B cell (primary cell): Measurements from ENCODE around the gene CPLX3. TPM values are rescaled to one million over a fixed set of nuclear protein-coding genes. Genes with fewer than 3 reads are reported as not detected.

Experiments used
- ATAC-seq: fragments of 200-7000 bp; cut with Tn5 transposase; one replicate; pipeline ENCODE4 v1.10.0; 2021; ENCODE audit warnings: low read depth, mild to moderate bottlenecking, moderate number of reproducible peaks, moderate library complexity
- CTCF ChIA-PET: fragments of 350-600 bp; sonication (Branson Sonifier 250); formaldehyde crosslinking; loops from one replicate; lab custom pipeline; 2021; ENCODE audit warnings: antibody characterized with exemption, inconsistent platforms; lab: Charles Lee
- POLR2A ChIA-PET: fragments of 350-600 bp; sonication (Branson Sonifier 250); formaldehyde crosslinking; loops from one replicate; lab custom pipeline; 2021; ENCODE audit warnings: antibody characterized with exemption; lab: Charles Lee
- DNase-seq: peaks from one replicate; pipeline ENCODE4 v3.0.0; 2013
- H2AFZ ChIP-seq: 2 replicates; pipeline ENCODE4 v1.6.1; 2012; ENCODE audit warnings: mild to moderate bottlenecking, low read depth, low read length; ENCODE audit not compliant: insufficient read depth, poor library complexity, severe bottlenecking
- H3K27ac ChIP-seq, 2 donors: 1 replicate in 1 of 2; 2 replicates in 1 of 2; pipeline ENCODE4 v1.5.1; 2012 to 2013; ENCODE audit warnings: low read length in 2 of 2, mild to moderate bottlenecking in 2 of 2, moderate library complexity in 1 of 2
- H3K27me3 ChIP-seq, 4 experiments: fragments of 200-600 bp in 1 of 4; sonication (generic) in 1 of 4; replicated peaks in 1 of 4; 1 replicate in 2 of 4; 2 replicates in 2 of 4; pipeline versions ENCODE4 v1.6.1 to v1.7.0; 2013 to 2016; ENCODE audit warnings: low read length in 3 of 4, mild to moderate bottlenecking in 2 of 4, mixed read lengths in 1 of 4, moderate library complexity in 1 of 4; ENCODE audit not compliant: insufficient read depth in 4 of 4, control insufficient read depth in 3 of 4; ENCODE audit errors: control extremely low read depth in 1 of 4
- H3K36me3 ChIP-seq, 2 experiments: replicated peaks in 1 of 2; 1 replicate in 1 of 2; 2 replicates in 1 of 2; pipeline versions ENCODE4 v1.6.1 to v1.7.1; 2013; ENCODE audit warnings: low read length in 1 of 2; ENCODE audit not compliant: insufficient read depth in 2 of 2, control insufficient read depth in 1 of 2; ENCODE audit errors: control extremely low read depth in 1 of 2, extremely low read depth in 1 of 2
- H3K4me1 ChIP-seq, 2 donors: fragments of 200-600 bp in 1 of 2; sonication (generic) in 1 of 2; 1 replicate in 1 of 2; 2 replicates in 1 of 2; pipeline versions ENCODE4 v1.5.1 to v1.6.1; 2013 to 2017; ENCODE audit warnings: low read length in 2 of 2; ENCODE audit not compliant: control insufficient read depth in 2 of 2, insufficient read depth in 2 of 2
- H3K4me2 ChIP-seq: replicated peaks from 2 replicates; pipeline ENCODE3; 2012; ENCODE audit warnings: mild to moderate bottlenecking, low read depth, low read length; ENCODE audit not compliant: poor library complexity, severe bottlenecking
- H3K4me3 ChIP-seq, 5 experiments: fragments of 200-600 bp in 1 of 5; sonication (generic) in 1 of 5; 1 replicate in 3 of 5; 2 replicates in 2 of 5; pipeline versions ENCODE4 v1.5.1 to v1.7.0; 2011 to 2016; ENCODE audit warnings: low read length in 4 of 5, mild to moderate bottlenecking in 4 of 5, low read depth in 2 of 5, control low read depth in 1 of 5, moderate library complexity in 1 of 5; ENCODE audit not compliant: insufficient read depth in 1 of 5; ENCODE audit errors: control extremely low read depth in 1 of 5, extremely low read depth in 1 of 5
- H3K79me2 ChIP-seq: fragments of 200-600 bp; sonication (generic); one replicate; pipeline ENCODE4 v1.6.0; 2016; ENCODE audit warnings: low read length; ENCODE audit not compliant: control insufficient read depth, insufficient read depth
- H3K9ac ChIP-seq: fragments of 200-600 bp; sonication (generic); 2 replicates; pipeline ENCODE4 v1.6.1; 2017; ENCODE audit warnings: mild to moderate bottlenecking, low read length, moderate library complexity
- H3K9me3 ChIP-seq, 3 donors: one replicate each; pipeline versions ENCODE4 v1.6.1 to v1.7.1; 2013; ENCODE audit warnings: low read length in 2 of 3; ENCODE audit not compliant: control insufficient read depth in 2 of 3, insufficient read depth in 1 of 3; ENCODE audit errors: control extremely low read depth in 1 of 3
- H4K20me1 ChIP-seq: 2 replicates; pipeline ENCODE4 v1.6.0; 2012; ENCODE audit warnings: mild to moderate bottlenecking, low read length; ENCODE audit not compliant: insufficient read depth, control insufficient read depth, poor library complexity, severe bottlenecking
- H3K27ac Mint-ChIP-seq: one replicate; pipeline ENCODE4 v1.8.0; 2021; ENCODE audit warnings: mixed read lengths
- H3K27me3 Mint-ChIP-seq: one replicate; pipeline ENCODE4 v1.8.0; 2021; ENCODE audit warnings: mixed read lengths
- H3K4me1 Mint-ChIP-seq: one replicate; pipeline ENCODE4 v1.8.0; 2021; ENCODE audit warnings: mixed read lengths
- H3K4me3 Mint-ChIP-seq: one replicate; pipeline ENCODE4 v1.8.0; 2021; ENCODE audit warnings: mixed read lengths
- H3K9me3 Mint-ChIP-seq: one replicate; pipeline ENCODE4 v1.8.0; 2022; ENCODE audit warnings: mixed read lengths; ENCODE audit not compliant: insufficient read depth
- EZH2 ChIP-seq: IDR thresholded peaks from 2 replicates; pipeline ENCODE4 v1.6.1; 2012; ENCODE audit warnings: borderline replicate concordance, low read depth, mild to moderate bottlenecking, moderate library complexity, low read length; ENCODE audit not compliant: insufficient read depth, poor library complexity, severe bottlenecking
- WGBS: methylation state at CpG from one replicate; pipeline ENCODE4 v1.1.5; 2013; ENCODE audit warnings: missing lambda C conversion rate; ENCODE audit not compliant: insufficient coverage; 5-methylcytosine and 5-hydroxymethylcytosine counted together
- intact Hi-C: fragments of 100-400 bp; cut with micrococcal nuclease; formaldehyde crosslinking; loops from one replicate; pipeline ENCODE4 v1.10.0; 2022
- polyA plus RNA-seq: library from polyadenylated mRNA; depleted of rRNA; stranded (reverse); fragments of >200 nt; gene quantifications from 2 replicates; pipeline ENCODE4 v1.2.3, GENCODE V29; 2012
- total RNA-seq, 2 donors: library from RNA; stranded (reverse); fragments of 120-200 nt in 1 of 2; gene quantifications; 1 replicate in 1 of 2; 2 replicates in 1 of 2; pipeline versions ENCODE4 v1.2.3 to v1.2.4, GENCODE V29; 2013 to 2022
- TF ChIP-seq, protein P1 (sequence below): fragments of 200-600 bp; IDR thresholded peaks from one replicate; pipeline ENCODE4 v1.8.0; 2022; ENCODE audit warnings: antibody characterized with exemption, mild to moderate bottlenecking

Gene CPLX3
- total and polyA plus RNA-seq, 2 donors (not counting 1 experiment from before 2014, with no cell fraction given) = 0.60 TPM; not detected in 1

DNA sequence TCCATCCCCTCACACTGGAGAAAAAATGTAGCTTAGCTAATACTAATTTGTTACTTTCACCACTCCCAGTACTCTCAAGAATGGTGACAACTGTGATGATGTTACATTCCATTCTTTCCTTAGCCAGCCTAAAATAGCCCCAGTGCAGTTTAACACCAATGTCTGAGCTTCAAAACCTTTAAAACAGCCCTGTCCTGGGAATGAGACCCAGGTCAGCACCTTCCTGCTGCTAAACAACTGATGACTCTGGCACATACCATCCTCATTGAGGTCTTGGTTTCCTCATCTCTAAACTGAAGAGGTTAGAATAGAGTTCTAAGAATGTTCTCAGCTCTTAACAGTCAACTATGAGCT is 42.9 kb downstream of the CPLX3 start:
- ChIA-PET POLR2A (interaction anchor here (0.6 to 1.2 kb wide), 4 partner anchors 10 to 27 kb away, joined by 3 to 7 read pairs (median 4); partner anchors contain the start of gene ULK3), CTCF (interaction anchor here (0.5 to 7.3 kb wide), 6 partner anchors 10 to 100 kb away, joined by 3 to 40 read pairs (median 6); no protein-coding TSS in a partner anchor)
- peaks cover 0 to 18% of the 10 kb centered on the region in 2 experiments for H3K36me3 ChIP-seq
- peaks cover 87% of the 10 kb centered on the region for H3K79me2 ChIP-seq
- H4K20me1 ChIP-seq = peaks cover 73% of the 10 kb centered on the region
- ATAC-seq (no peak), DNase-seq (no peak)
- H3K27ac ChIP-seq = peak overlapping the region; percentile 11 to 68
- no peak overlapping the region for H3K9ac ChIP-seq
- Mint-ChIP-seq H3K27ac (peak overlapping the region; percentile 70), H3K4me1 (peaks cover 73% of the 10 kb centered on the region), H3K27me3 (no peaks in the 10 kb centered on the region), H3K9me3 (no peaks in the 10 kb centered on the region), H3K4me3 (peak overlapping the region; percentile 75)
- no peak overlapping the region for H2AFZ ChIP-seq
- H3K9me3 ChIP-seq = no peaks in the 10 kb centered on the region
- no peak overlapping the region for H3K4me3 ChIP-seq
- intact Hi-C loops = no loop called here
- H3K4me2 ChIP-seq = peak overlapping the region; percentile 55
- H3K27me3 ChIP-seq = no peaks in the 10 kb centered on the region
- peaks cover 50 to 65% of the 10 kb centered on the region in 2 donors for H3K4me1 ChIP-seq
- TF ChIP-seq, protein P1, sequence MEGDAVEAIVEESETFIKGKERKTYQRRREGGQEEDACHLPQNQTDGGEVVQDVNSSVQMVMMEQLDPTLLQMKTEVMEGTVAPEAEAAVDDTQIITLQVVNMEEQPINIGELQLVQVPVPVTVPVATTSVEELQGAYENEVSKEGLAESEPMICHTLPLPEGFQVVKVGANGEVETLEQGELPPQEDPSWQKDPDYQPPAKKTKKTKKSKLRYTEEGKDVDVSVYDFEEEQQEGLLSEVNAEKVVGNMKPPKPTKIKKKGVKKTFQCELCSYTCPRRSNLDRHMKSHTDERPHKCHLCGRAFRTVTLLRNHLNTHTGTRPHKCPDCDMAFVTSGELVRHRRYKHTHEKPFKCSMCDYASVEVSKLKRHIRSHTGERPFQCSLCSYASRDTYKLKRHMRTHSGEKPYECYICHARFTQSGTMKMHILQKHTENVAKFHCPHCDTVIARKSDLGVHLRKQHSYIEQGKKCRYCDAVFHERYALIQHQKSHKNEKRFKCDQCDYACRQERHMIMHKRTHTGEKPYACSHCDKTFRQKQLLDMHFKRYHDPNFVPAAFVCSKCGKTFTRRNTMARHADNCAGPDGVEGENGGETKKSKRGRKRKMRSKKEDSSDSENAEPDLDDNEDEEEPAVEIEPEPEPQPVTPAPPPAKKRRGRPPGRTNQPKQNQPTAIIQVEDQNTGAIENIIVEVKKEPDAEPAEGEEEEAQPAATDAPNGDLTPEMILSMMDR = no peak
- TF ChIP-seq EZH2 = no peak

DNA sequence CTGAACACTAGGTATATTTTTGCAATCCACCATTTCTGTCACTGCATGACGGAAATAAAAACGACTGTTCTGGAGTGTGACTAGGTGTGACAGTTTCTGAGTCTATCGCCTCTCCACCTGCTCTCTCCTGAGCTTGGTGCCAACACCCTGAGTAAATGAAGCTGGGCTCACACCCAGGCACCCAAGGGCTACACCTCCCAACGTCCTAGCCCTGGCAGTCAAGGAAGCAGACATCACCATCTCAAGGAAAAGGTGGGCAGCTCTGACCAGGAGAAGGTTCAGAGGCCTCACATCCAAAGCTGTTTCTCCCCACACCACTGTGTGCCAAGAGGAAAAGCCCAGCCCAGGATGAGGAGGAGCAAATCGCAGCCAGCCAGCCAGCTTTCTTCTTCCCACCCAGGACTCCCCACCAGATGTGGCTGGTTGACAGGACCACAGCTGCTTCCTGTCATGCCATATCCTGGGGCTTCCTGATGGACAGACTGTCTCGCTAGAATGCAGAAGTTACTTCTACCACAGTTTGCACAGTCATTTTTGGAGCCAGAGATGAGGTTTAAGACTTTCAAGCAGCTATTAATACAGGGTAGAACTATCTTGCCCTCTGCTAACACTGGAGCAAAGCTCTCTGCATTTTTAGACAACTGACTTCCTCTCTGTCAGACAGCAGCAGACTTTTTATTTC is 43.4 kb downstream of the CPLX3 start:
- WGBS = 14% methylated on average over 5 of the region's 6 CpGs
- Histone ChIP-seq H3K4me3 (peak overlapping the region in 1 of 5 experiments; percentile 12), H4K20me1 (peaks cover 68% of the 10 kb centered on the region), H3K4me1 (peaks cover 50 to 65% of the 10 kb centered on the region in 2 donors), H3K27me3 (no peaks in the 10 kb centered on the region), H3K36me3 (peaks cover 0 to 18% of the 10 kb centered on the region in 2 experiments), H3K4me2 (peak overlapping the region; percentile 55), H3K9me3 (no peaks in the 10 kb centered on the region), H3K79me2 (peaks cover 82% of the 10 kb centered on the region), H3K27ac (peak overlapping the region; percentile 41 to 68), H2AFZ (no peak overlapping the region), H3K9ac (peak overlapping the region; percentile 26)
- DNase-seq (peak; percentile 63), ATAC-seq (no peak)
- Mint-ChIP-seq H3K4me1 (peaks cover 70% of the 10 kb centered on the region), H3K4me3 (peak overlapping the region; percentile 75), H3K27me3 (no peaks in the 10 kb centered on the region), H3K27ac (peak overlapping the region; percentile 70), H3K9me3 (no peaks in the 10 kb centered on the region)
- intact Hi-C loops = no loop called here
- TF ChIP-seq, protein P1 = no peak
- no peak for TF ChIP-seq EZH2
- ChIA-PET CTCF (interaction anchor here (0.7 to 7.3 kb wide), 9 partner anchors 11 to 101 kb away, joined by 3 to 40 read pairs (median 3); partner anchors contain the start of gene ULK3), POLR2A (interaction anchor here (0.6 to 1.2 kb wide), 4 partner anchors 10 to 92 kb away, joined by 3 to 5 read pairs (median 4); partner anchors contain the start of gene ULK3)
